Peyer's patch (tissue), 4 donors: ENCODE measurements around the gene SLC11A2. TPM values are rescaled to one million over a fixed set of nuclear protein-coding genes. Genes with fewer than 3 reads are reported as not detected.

Experiments used
- DNase-seq, 3 donors: peaks; one replicate each; pipeline ENCODE4 v3.0.0-alpha.2; 2017 to 2019
- H3K27ac ChIP-seq, 4 donors: fragments of 200-600 bp; sonication (generic); one replicate each; pipeline ENCODE4 v1.5.1; 2016 to 2019
- H3K27me3 ChIP-seq, 2 donors: fragments of 200-600 bp; sonication (generic); one replicate each; pipeline ENCODE4 v1.5.1; 2019
- H3K36me3 ChIP-seq, 3 donors: fragments of 200-600 bp; sonication (generic); one replicate each; pipeline ENCODE4 v1.5.1; 2016 to 2019
- H3K4me1 ChIP-seq, 4 donors: fragments of 200-600 bp; sonication (generic); one replicate each; pipeline ENCODE4 v1.5.1; 2016 to 2019
- H3K4me3 ChIP-seq, 4 donors: fragments of 200-600 bp; sonication (generic); 1 replicate in 3 of 4; 2 replicates in 1 of 4; pipeline ENCODE4 v1.5.1; 2016 to 2019; ENCODE audit warnings: mild to moderate bottlenecking in 1 of 4
- H3K9me3 ChIP-seq, 4 donors: fragments of 200-600 bp; sonication (generic); one replicate each; pipeline ENCODE4 v1.5.1; 2016 to 2019; ENCODE audit warnings: mild to moderate bottlenecking in 1 of 4
- POLR2A ChIP-seq, 2 donors: fragments of 450-650 bp; IDR thresholded peaks; one replicate each; pipeline ENCODE4 v1.5.1; 2017; ENCODE audit warnings: antibody characterized with exemption in 2 of 2, mild to moderate bottlenecking in 2 of 2, moderate library complexity in 2 of 2
- total RNA-seq, 4 donors: library from RNA; depleted of rRNA; stranded (reverse); fragments of >200 nt; gene quantifications; one replicate each; pipeline ENCODE4 v1.1.0, GENCODE V29; 2016
- TF ChIP-seq, protein P1 (sequence below), 6 experiments: fragments of 450-650 bp in 4 of 6; fragments of 200-600 bp in 2 of 6; sonication (generic) in 1 of 6; IDR thresholded peaks; one replicate each; pipeline ENCODE4 v1.5.1; 2017 to 2019; ENCODE audit warnings: antibody characterized with exemption in 6 of 6, mild to moderate bottlenecking in 3 of 6, moderate library complexity in 1 of 6

SLC11A2 gene
- total RNA-seq: 10 to 100 TPM; 37.1 to 57.4 (median 50.0) TPM

DNA sequence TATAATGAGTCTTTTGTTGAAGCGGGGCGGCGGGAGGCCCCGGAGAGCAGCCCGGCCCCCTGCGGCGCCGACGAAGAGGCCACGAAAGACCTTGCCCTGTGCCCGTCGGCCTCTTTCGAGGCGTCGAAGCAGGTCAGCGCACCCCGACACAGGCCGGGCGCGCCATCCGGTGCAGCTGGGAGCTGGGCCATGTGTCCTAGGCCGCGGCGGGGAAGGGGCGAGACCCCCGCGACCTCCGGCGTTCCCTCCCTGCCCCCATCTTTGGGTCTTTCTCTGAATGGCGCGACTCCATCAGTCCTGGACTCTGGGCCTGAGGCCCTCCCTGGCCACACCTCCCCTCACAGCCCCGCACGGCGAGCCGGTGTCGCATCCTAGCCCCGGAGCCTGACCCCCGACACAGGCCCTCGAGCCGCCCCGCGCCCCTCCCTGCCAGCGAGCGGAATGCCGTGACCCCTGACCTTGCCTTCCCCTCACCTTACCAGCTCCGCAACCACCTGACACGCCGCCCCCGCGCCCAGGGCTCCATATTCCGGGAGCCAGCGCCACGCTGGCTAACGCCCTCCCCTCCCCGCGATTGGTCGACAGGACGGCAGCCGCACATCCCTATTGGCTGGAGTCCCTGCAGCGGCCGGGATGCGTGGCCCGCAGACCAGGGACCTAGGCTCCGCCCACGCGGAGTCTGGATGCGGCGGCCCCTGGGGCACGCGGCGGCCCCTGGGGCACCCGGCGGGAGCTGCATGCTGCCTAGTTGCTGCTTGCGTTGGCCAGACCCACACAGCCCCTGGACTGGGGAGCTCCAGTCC is at the start of gene SLC11A2:
Gene SLC11A2 (minus strand): TSS at position 549 of the 803 bp plus-strand sequence. CDS start 15,656 bp downstream, outside the sequence.
- peak within 1 kb of the TSS; percentile 83 to 93 (median 88) for H3K27ac ChIP-seq
- H3K27me3 ChIP-seq: no peaks in the 10 kb centered on the region
- peak; percentile 93 to 97 (median 97) for DNase-seq
- no peaks in the 10 kb centered on the region for H3K9me3 ChIP-seq
- peak within 1 kb of the TSS; percentile 64 to 91 (median 82) for H3K4me3 ChIP-seq
- peaks cover 0 to 40% (median 8%) of the 10 kb centered on the region in 4 donors for H3K4me1 ChIP-seq
- TF ChIP-seq, protein P1, sequence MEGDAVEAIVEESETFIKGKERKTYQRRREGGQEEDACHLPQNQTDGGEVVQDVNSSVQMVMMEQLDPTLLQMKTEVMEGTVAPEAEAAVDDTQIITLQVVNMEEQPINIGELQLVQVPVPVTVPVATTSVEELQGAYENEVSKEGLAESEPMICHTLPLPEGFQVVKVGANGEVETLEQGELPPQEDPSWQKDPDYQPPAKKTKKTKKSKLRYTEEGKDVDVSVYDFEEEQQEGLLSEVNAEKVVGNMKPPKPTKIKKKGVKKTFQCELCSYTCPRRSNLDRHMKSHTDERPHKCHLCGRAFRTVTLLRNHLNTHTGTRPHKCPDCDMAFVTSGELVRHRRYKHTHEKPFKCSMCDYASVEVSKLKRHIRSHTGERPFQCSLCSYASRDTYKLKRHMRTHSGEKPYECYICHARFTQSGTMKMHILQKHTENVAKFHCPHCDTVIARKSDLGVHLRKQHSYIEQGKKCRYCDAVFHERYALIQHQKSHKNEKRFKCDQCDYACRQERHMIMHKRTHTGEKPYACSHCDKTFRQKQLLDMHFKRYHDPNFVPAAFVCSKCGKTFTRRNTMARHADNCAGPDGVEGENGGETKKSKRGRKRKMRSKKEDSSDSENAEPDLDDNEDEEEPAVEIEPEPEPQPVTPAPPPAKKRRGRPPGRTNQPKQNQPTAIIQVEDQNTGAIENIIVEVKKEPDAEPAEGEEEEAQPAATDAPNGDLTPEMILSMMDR (IDR thresholded peaks at IDR 0.05): peak in 2 of 6 experiments; percentile 23 to 30
- peak; percentile 35 to 59 for TF ChIP-seq POLR2A (IDR thresholded peaks at IDR 0.05)
- no peaks in the 10 kb centered on the region for H3K36me3 ChIP-seq

DNA sequence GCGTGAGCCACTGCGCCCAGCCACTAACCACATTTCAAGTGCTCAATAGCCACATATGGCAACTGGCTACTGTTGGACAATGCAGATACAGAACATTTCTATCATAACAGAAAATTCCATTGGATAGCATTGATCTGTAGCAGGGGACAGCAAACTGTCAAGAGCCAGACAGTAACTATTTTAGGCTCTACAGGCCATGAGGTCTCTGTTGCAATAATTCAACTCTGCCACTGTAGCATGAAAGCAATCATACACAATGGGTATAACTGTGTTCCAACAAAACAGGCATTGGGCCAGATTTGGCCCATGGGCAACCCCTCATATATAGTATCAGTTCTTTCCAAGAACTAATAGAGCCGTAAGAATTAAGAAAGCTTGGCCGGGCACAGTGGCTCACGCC is 49.2 kb upstream of the SLC11A2 start:
- DNase-seq: no peak
- Histone ChIP-seq H3K4me3 (no peak overlapping the region), H3K27ac (no peak overlapping the region), H3K4me1 (peaks cover 0 to 9% (median 0%) of the 10 kb centered on the region in 4 donors), H3K27me3 (no peaks in the 10 kb centered on the region), H3K9me3 (no peaks in the 10 kb centered on the region), H3K36me3 (peaks cover 0 to 37% (median 0%) of the 10 kb centered on the region in 3 donors)
- no peak for TF ChIP-seq POLR2A (IDR thresholded peaks at IDR 0.05)
- TF ChIP-seq, protein P1 (IDR thresholded peaks at IDR 0.05): no peak

DNA sequence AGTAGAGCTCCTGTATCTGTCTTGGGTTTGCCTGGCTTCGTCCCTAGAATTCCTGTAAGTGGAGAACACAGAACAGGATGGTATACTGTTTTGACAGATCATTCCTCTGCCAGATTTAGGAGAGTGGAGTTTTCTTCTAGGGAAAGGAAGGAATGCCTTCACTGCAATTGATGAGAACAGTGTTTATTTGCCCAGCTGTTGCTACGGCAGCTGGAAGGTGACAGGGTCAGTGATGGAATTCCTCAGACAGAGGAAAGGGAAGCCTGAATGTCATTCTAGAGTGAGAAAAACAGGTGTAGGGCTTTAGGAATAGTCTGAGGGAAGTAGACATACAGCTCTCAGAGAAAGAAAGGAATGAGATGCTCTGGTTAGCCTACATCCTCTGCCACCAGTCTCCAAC is 45.5 kb upstream of the SLC11A2 start:
- TF ChIP-seq, protein P1 (IDR thresholded peaks at IDR 0.05): no peak
- TF ChIP-seq POLR2A (IDR thresholded peaks at IDR 0.05): no peak
- H3K9me3 ChIP-seq: no peaks in the 10 kb centered on the region
- peaks cover 0 to 8% (median 0%) of the 10 kb centered on the region in 4 donors for H3K4me1 ChIP-seq
- H3K4me3 ChIP-seq: no peak overlapping the region
- peaks cover 0 to 69% (median 0%) of the 10 kb centered on the region in 3 donors for H3K36me3 ChIP-seq
- H3K27me3 ChIP-seq: no peaks in the 10 kb centered on the region
- DNase-seq: no peak
- H3K27ac ChIP-seq: peak overlapping the region in 1 of 4 donors; percentile 2

DNA sequence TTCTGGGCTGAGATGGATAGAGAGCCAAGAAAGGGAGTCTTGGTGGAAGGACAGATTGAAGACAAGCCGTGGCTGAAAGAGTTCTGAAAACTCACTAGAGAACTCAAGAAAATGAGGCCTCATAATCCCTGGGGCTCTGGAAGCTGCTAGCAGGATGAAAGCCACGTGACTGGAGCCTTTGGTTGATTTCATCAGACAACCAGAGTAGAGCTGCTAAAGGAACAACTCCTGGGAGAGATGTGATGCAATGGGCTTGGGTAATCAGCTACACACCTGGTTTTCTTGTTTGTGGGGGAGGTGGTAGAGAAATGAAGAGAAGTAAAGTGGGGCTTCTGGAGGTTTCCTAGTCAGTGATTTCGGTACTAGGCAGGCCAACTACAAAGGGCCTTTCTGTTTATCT is 43.8 kb upstream of the SLC11A2 start:
- Histone ChIP-seq H3K27me3 (no peaks in the 10 kb centered on the region), H3K4me1 (no peaks in the 10 kb centered on the region), H3K27ac (no peak overlapping the region), H3K9me3 (no peaks in the 10 kb centered on the region), H3K36me3 (peaks cover 0 to 86% (median 0%) of the 10 kb centered on the region in 3 donors), H3K4me3 (no peak overlapping the region)
- DNase-seq: no peak
- TF ChIP-seq POLR2A (IDR thresholded peaks at IDR 0.05): no peak
- TF ChIP-seq, protein P1 (IDR thresholded peaks at IDR 0.05): no peak

DNA sequence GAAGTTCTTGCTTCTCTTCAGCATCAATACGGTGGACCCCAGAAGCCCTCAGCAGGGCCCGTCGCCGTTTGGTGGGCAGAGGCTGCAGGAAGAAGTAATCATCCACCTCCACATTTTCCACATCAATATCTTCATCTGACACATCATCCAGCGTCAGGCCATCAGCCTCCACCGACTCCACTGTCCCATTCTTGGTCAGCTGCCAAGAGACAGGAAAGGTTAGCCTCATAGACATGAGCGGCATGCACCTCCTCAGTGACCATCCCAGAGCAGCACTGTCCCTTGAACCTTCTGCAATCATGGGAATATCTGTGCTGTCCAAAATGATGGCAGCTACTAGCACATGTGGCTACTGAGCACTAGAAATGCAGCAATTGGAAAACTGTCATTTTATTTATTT is 41.6 kb upstream of the SLC11A2 start:
- Histone ChIP-seq H3K4me3 (no peak overlapping the region), H3K4me1 (no peaks in the 10 kb centered on the region), H3K27ac (no peak overlapping the region), H3K27me3 (no peaks in the 10 kb centered on the region), H3K9me3 (no peaks in the 10 kb centered on the region), H3K36me3 (peaks cover 0 to 92% (median 0%) of the 10 kb centered on the region in 3 donors)
- no peak for TF ChIP-seq POLR2A (IDR thresholded peaks at IDR 0.05)
- TF ChIP-seq, protein P1 (IDR thresholded peaks at IDR 0.05): no peak
- no peak for DNase-seq
